Endodermal cell (in vitro differentiated cells): ENCODE data around the gene ZFP92. TPM values are rescaled to one million over a fixed set of nuclear protein-coding genes. Genes with fewer than 3 reads are reported as not detected.

Experiments used
- DNase-seq: peaks from one replicate; pipeline ENCODE4 v3.0.0-alpha.2; 2017
- H3K27ac ChIP-seq: 2 replicates; pipeline ENCODE4 v1.5.1; 2013; ENCODE audit warnings: mild to moderate bottlenecking, low read depth, low read length, moderate library complexity
- H3K27me3 ChIP-seq: 2 replicates; pipeline ENCODE4 v1.6.1; 2013; ENCODE audit warnings: mild to moderate bottlenecking, low read length, moderate library complexity; ENCODE audit not compliant: insufficient read depth, control insufficient read depth, poor library complexity, severe bottlenecking
- H3K36me3 ChIP-seq: 2 replicates; pipeline ENCODE4 v1.7.0; 2013; ENCODE audit warnings: mild to moderate bottlenecking, low read length, moderate library complexity; ENCODE audit not compliant: control insufficient read depth, insufficient read depth
- H3K4me1 ChIP-seq: one replicate; pipeline ENCODE4 v1.7.0; 2013; ENCODE audit warnings: low read length; ENCODE audit not compliant: control insufficient read depth, insufficient read depth
- H3K4me3 ChIP-seq: 2 replicates; pipeline ENCODE4 v1.5.1; 2013; ENCODE audit warnings: mild to moderate bottlenecking, low read length, moderate library complexity
- H3K9ac ChIP-seq: 2 replicates; pipeline ENCODE4 v1.6.1; 2013; ENCODE audit warnings: mild to moderate bottlenecking, low read length, moderate library complexity; ENCODE audit not compliant: poor library complexity, severe bottlenecking; ENCODE audit errors: extremely low read depth
- H3K9me3 ChIP-seq: 2 replicates; pipeline ENCODE4 v1.6.1; 2013; ENCODE audit warnings: mild to moderate bottlenecking, low read length, moderate library complexity; ENCODE audit not compliant: control insufficient read depth
- H3K27ac Mint-ChIP-seq: 2 replicates; pipeline ENCODE4 v1.8.0; 2020; ENCODE audit warnings: mixed read lengths
- H3K27me3 Mint-ChIP-seq: 2 replicates; pipeline ENCODE4 v1.8.0; 2021; ENCODE audit warnings: mild to moderate bottlenecking, mixed read lengths; ENCODE audit not compliant: insufficient read depth
- H3K36me3 Mint-ChIP-seq: 2 replicates; pipeline ENCODE4 v1.8.0; 2020; ENCODE audit warnings: low read depth, mixed read lengths
- H3K4me1 Mint-ChIP-seq: 2 replicates; pipeline ENCODE4 v1.8.0; 2020; ENCODE audit warnings: mixed read lengths
- H3K4me3 Mint-ChIP-seq: 2 replicates; pipeline ENCODE4 v1.8.0; 2020; ENCODE audit warnings: mild to moderate bottlenecking, moderate library complexity, mixed read lengths
- H3K9me3 Mint-ChIP-seq: 2 replicates; pipeline ENCODE4 v1.8.0; 2020; ENCODE audit warnings: mild to moderate bottlenecking, mixed read lengths
- CTCF ChIP-seq: fragments of 200-600 bp; sonication (generic); conservative IDR thresholded peaks from 2 replicates; pipeline ENCODE4 v1.5.0; 2021; ENCODE audit warnings: antibody characterized with exemption, mild to moderate bottlenecking
- WGBS, 2 experiments: methylation state at CpG; one replicate each; pipeline versions ENCODE4 v1.1.5 to v1.1.7; 2013; ENCODE audit warnings: missing lambda C conversion rate in 2 of 2, mixed read lengths in 1 of 2; ENCODE audit not compliant: insufficient coverage in 1 of 2, insufficient read length in 1 of 2; 5-methylcytosine and 5-hydroxymethylcytosine counted together
- total RNA-seq, 2 donors: library from RNA; stranded (reverse); fragmentation: NEBNext Ultra II Directional in 1 of 2; extraction: Animal tissue kit (Norgen Biotek cat#: 25700) in 1 of 2; gene quantifications; 2 replicates in 1 of 2; 3 replicates in 1 of 2; pipeline ENCODE4 v1.2.1, GENCODE V29; 2021

ZFP92 gene
- total RNA-seq, 2 donors from 2014 or later: 0.29 to 0.31 TPM

- Mint-ChIP-seq H3K9me3 (peaks cover 59% of the 10 kb centered on the region), H3K27ac (no peak overlapping the region), H3K27me3 (peaks cover 1% of the 10 kb centered on the region), H3K4me3 (no peak overlapping the region), H3K4me1 (no peaks in the 10 kb centered on the region), H3K36me3 (no peaks in the 10 kb centered on the region)
- H3K36me3 ChIP-seq: no peaks in the 10 kb centered on the region
- TF ChIP-seq CTCF: no peak
- no peaks in the 10 kb centered on the region for H3K4me1 ChIP-seq
- DNase-seq: no peak
- no peak overlapping the region for H3K9ac ChIP-seq
- no peak overlapping the region for H3K4me3 ChIP-seq
- no peaks in the 10 kb centered on the region for H3K27me3 ChIP-seq
- H3K9me3 ChIP-seq: no peaks in the 10 kb centered on the region
- 82 to 100% methylated on average over 1 to 9 of the region's 9 CpGs for WGBS, 2 experiments
- H3K27ac ChIP-seq: no peak overlapping the region
Observed at GRCh38 chrX:153379508-153379907, 31.8 kb upstream of the ZFP92 start.

- Mint-ChIP-seq H3K27me3 (peaks cover 1% of the 10 kb centered on the region), H3K9me3 (peaks cover 54% of the 10 kb centered on the region), H3K36me3 (no peaks in the 10 kb centered on the region), H3K4me3 (no peak overlapping the region), H3K4me1 (no peaks in the 10 kb centered on the region), H3K27ac (no peak overlapping the region)
- Histone ChIP-seq H3K4me1 (no peaks in the 10 kb centered on the region), H3K27me3 (no peaks in the 10 kb centered on the region), H3K27ac (no peak overlapping the region), H3K9ac (no peak overlapping the region), H3K9me3 (no peaks in the 10 kb centered on the region), H3K4me3 (no peak overlapping the region), H3K36me3 (no peaks in the 10 kb centered on the region)
- no peak for TF ChIP-seq CTCF
- no peak for DNase-seq
- 87 to 89% methylated on average over 3 to 13 of the region's 13 CpGs for WGBS, 2 experiments
Observed at GRCh38 chrX:153379971-153380581, 31.2 kb upstream of the ZFP92 start.

GRCh38 chrX:153380691-153381090 is 30.6 kb upstream of the ZFP92 start:
- H3K36me3 Mint-ChIP-seq: no peaks in the 10 kb centered on the region
- H3K4me3 ChIP-seq: no peak overlapping the region

More at GRCh38 chrX:153380691-153381090, 30.6 kb upstream of the ZFP92 start:
- Mint-ChIP-seq H3K27me3 (peaks cover 1% of the 10 kb centered on the region), H3K4me3 (no peak overlapping the region), H3K9me3 (peaks cover 49% of the 10 kb centered on the region), H3K4me1 (no peaks in the 10 kb centered on the region), H3K27ac (no peak overlapping the region)
- 93 to 100% methylated on average over 2 to 9 of the region's 9 CpGs for WGBS, 2 experiments
- Histone ChIP-seq H3K27me3 (no peaks in the 10 kb centered on the region), H3K36me3 (no peaks in the 10 kb centered on the region), H3K9me3 (no peaks in the 10 kb centered on the region), H3K4me1 (no peaks in the 10 kb centered on the region), H3K27ac (no peak overlapping the region), H3K9ac (no peak overlapping the region)
- TF ChIP-seq CTCF: no peak
- no peak for DNase-seq
